ENCODE measurements around the gene P4HB. TPM values are rescaled to one million over a fixed set of nuclear protein-coding genes. Genes with fewer than 3 reads are reported as not detected.
A peak's percentile ranks its signal among the peaks of the same experiment; 100 is the strongest.

The P4HB gene
- total RNA-seq, 1 donor from 2014 or later, result 66.0 TPM

- DNase-seq (ENCODE audit: low spot score in 2 of 2) (peak; percentile 67 to 72), FAIRE-seq (no peak)
These were observed 9.1 kb upstream of the P4HB start for GRCh38 chr17:81869221-81870130.

- FAIRE-seq (no peak), DNase-seq (ENCODE audit: low spot score in 2 of 2) (no peak)
These were observed 8.4 kb upstream of the P4HB start for GRCh38 chr17:81868674-81869220.

DNA sequence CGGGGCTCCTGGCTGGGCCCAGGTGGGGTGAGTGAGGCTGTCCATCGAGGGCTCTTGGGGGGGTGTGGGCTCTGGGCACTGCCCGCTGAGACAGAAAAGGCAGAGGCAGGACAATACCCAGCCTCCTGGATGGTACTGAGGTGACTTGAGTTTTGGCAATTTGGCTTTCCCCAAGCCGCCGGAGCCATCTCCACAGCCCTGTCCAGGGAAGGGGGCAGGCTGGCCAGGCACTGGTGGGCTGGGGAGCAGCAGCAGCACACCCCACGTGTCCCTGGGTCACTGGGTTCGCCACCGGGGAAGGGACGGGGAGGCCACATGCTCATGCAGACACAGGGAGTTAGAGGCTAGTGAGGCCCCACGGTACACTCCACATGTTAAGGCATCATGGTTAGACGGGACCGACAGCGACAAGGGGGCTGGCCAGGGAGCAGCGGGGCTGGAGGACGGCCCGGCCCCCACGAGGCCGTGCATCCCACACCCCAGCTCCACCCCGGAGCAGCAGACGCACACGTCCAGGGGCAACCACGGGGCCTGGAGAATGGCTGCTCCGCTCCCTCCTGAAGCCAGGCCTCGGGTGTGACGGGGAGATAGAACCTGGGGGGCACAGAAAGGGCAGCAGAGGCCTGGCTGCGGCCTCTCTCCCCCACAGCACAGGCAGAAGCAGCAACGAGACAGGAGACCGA, 7.8 kb upstream of the P4HB start:
- DNase-seq (ENCODE audit: low spot score in 2 of 2) (no peak), FAIRE-seq (no peak)

DNA sequence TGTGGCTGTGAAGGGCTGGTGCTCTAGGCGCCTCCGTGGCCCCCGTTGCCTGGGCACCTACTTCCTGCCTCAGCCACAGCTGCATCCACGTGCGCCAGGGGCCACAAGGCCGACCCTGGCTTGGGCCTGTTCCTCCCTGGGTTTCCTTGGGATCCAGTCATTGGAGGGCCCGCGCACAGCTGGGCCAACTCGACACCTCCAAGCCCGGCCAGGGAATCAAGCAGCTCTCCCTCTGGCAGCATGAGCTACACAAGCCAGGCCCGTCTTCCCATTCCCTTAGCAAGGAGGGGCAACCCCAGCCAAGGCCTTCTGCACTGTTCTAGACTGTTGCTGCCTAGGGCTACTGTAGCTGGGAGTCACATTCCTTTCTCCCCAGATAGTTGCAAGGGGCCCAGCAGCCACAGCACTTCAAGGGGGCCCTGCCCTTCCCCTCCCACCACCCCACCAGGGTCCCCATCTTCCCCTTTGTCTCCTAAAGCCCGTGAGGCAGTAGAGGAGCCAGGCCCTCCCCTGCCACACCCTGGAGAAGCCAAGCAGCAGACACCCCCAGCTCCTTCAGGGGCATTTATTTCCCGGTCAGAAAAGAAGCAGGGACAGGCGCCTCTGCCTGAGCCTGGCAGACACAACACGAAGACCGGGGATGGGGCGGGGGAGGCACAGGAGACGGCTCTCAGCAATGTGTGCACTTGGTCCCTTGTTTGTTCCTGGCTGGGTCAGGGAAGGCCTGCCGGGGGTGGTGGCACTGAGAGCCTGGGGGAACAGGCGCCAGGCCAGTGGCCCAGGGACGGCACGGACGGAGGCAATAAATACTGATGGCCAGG, 7.0 kb upstream of the P4HB start:
- FAIRE-seq, result no peak
- no peak for DNase-seq (ENCODE audit: low spot score in 2 of 2)

GRCh38 chr17:81866440-81867169, 6.3 kb upstream of the P4HB start:
- DNase-seq (ENCODE audit: low spot score in 2 of 2) (no peak), FAIRE-seq (no peak)

DNA sequence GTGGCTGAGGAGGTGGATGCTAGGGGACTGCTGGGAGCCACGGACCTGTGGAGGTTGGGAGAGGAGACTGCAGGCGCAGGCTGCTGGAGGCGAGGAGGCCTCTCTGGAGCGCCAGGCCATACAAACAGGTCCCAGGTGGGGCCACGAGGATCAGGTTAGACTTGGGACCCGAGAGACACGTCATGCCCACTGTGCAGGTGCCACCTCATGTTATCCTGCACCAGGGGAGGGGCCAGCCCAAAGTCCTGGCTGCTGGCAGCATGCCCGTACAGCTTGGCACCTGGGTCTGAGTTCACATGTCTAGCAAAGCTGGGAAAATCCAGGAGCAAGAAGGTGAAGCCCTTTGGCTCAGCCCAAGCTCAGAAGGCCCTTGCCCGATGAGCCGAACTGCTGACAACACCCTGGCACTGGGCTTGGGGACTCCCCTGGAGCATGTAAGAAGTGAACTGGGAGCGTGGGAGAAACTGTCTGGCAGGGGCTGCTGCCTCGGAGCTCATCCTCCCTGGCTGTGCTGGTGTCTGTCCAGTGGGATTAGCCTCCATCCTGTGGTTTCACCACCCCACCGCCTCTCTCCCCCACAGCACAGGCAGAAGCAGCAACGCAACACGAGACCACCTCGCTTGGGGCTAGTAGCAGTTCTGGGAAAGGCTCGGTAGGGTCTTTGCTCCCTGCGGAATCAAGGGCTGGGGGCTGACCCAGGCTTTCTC, 5.6 kb upstream of the P4HB start:
- DNase-seq (ENCODE audit: low spot score in 2 of 2) (no peak), FAIRE-seq (no peak)

GRCh38 chr17:81865358-81865732, 5.0 kb upstream of the P4HB start:
- no peak for FAIRE-seq

GRCh38 chr17:81863833-81864768, 3.8 kb upstream of the P4HB start:
- FAIRE-seq, result no peak
- DNase-seq (ENCODE audit: low spot score in 2 of 2), result no peak

More at GRCh38 chr17:81865358-81865732, 5.0 kb upstream of the P4HB start:
- no peak for DNase-seq (ENCODE audit: low spot score in 2 of 2)

- FAIRE-seq (no peak), DNase-seq (ENCODE audit: low spot score in 2 of 2) (no peak)
These were observed 2.9 kb upstream of the P4HB start for GRCh38 chr17:81863123-81863675.

GRCh38 chr17:81860756-81861568, 627 bp upstream of the P4HB start:
- peak; percentile 94 for FAIRE-seq
- peak; percentile 100 for DNase-seq (ENCODE audit: low spot score in 2 of 2)

DNA sequence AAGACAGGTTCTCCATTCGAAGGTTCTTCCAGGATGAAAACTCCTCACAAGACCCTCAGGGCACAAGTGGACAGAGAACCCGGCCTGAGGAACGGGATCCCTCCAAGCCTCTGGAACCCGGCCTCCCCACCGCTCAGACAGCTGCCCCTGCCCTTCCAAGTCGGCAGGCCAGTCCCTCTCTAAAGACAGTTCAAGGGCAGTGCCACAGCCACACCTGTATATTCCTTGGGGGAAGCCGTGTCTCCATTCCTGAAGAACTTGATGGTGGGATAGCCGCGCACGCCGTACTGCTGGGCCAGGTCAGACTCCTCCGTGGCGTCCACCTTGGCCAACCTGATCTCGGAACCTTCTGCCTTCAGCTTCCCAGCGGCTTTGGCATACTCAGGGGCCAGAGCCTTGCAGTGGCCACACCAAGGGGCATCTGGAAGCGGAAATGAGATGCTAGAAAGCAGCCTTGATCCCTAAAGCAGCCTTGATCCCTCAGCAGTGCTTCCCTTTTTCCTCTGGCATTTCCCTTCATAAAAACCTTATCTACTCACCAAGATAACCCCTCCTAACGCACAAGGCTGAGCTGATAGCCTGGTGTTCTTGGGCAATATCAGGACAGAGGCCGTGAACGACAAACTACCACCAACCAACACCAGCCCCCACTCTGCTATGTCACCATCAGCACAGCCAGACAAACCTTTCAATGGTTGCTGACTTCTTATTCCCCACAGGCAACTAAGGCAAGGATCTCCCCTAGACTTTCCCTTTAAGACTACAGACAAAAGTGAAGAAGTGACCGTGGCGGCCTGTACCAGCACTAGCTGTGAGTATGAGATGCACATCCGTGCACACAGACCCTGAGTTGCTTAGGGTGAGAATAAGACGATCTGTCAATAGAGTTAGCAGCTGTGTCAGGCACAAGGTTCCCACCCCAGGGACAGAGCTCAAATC, 1.1 kb downstream of the P4HB start:
- no peak for FAIRE-seq
- DNase-seq (ENCODE audit: low spot score in 2 of 2), result no peak

DNA sequence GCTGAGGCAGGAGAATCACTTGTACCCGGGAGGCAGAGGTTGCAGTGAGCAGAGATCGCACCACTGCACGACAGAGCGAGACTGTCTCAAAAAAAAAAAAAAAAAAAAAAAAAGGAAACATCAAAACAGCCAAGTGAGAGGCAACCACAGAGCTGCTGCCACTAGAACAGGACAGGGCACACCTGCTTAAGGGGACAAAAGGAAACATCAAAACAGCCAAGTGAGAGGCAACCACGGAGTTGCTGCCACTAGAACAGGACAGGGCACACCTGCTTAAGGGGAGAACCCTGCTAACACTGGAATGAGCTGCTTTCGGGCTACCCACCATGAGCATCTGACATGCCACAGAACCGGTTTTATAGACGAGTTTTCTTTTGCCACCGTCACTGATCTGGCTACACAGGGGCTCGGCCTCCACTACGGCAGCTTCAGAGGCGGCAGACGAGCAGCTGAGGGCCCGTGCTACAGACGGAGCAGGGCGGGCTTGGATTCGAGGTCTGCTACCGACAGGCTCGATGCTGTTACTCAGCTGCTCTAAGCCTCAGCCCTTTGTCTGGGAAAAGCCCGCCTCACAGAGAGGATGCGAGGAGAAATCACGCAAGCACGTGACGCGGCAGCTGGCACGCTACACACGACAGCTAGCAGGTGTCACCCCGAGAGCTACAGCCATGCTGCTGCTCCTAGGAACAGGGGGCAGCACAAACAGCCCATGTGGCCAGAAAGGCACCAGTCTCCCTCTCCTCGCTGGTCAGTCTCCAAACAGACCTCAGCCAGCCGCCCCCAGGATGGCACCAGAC, 2.0 kb downstream of the P4HB start:
- DNase-seq (ENCODE audit: low spot score in 2 of 2) (no peak), FAIRE-seq (no peak)

DNA sequence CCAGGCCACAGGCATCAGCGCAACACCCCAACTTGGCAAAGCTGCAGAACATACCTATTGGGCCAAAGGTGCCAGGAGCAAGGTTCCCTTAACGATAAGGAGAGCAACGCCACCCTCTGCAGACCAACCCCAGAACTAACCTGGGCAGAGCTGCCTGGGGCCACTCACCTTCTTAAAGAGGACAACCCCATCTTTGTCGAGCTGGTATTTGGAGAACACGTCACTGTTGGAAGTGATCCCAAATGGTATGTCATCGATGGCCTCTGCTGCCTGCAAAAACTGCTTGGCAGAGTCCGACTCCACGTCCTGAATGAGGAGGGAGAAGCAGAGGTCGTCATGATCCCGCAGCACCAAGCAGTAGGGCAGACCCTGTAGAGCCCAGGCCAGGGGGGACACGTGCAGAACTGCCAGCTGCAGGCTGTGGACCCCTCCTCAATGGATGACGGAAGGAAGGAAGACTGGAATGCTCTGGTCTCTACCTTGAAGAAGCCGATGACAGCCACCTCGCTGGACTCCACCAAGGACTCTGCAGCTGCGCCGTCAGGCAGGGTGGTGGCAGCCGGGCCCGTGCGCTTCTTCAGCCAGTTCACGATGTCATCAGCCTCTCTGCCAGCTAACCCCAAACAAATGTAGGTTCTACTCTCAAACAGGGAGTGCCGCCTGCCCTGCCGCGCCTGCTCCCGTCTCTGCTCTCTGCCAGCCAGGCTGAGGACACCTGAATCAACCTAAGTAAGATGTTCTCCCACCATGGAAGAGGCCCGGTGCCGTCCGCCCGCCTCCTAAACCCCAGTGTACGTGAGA, 5.2 kb downstream of the P4HB start:
- DNase-seq (ENCODE audit: low spot score in 2 of 2), result no peak
- no peak for FAIRE-seq

GRCh38 chr17:81852237-81852636, 8.1 kb downstream of the P4HB start:
- no peak for DNase-seq (ENCODE audit: low spot score in 2 of 2)
- FAIRE-seq, result no peak

Measured in frontal cortex (tissue), 4 donors.